Fibroblast of skin of abdomen (primary cell): ENCODE results near the gene MYO3B.

ENCODE experiments used
- DNase-seq: peaks from one replicate; pipeline ENCODE4 v3.0.0-alpha.2; 2013

Gene MYO3B

GRCh38 chr2:170236680-170237047 lies 58.7 kb downstream of the MYO3B start:
- DNase-seq = no peak

GRCh38 chr2:170237572-170238120 lies 59.7 kb downstream of the MYO3B start:
- no peak for DNase-seq

- no peak for DNase-seq
Observed at GRCh38 chr2:170238776-170239175, 60.8 kb downstream of the MYO3B start.

- DNase-seq = no peak
Observed at GRCh38 chr2:170240629-170241028, 62.7 kb downstream of the MYO3B start.

DNA sequence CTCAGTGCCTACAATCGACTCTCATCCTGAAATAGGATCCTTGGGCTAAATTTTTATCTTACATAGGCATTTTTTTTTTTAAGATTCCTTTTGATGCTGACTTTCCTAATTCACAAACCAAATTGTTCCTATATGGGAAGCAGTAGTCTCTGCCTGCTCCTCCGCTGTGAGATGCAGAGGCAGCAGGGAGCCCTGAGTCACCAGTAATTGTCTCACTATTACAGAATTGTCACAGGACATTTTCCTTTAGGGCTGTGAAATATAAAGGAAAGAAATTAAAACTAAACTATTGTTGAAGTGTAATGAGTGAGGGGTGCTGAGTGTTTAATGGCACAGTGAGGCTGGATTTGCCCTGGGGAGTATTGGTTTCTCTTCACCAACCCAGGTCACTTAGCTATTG lies 63.8 kb downstream of the MYO3B start:
- no peak for DNase-seq

DNA sequence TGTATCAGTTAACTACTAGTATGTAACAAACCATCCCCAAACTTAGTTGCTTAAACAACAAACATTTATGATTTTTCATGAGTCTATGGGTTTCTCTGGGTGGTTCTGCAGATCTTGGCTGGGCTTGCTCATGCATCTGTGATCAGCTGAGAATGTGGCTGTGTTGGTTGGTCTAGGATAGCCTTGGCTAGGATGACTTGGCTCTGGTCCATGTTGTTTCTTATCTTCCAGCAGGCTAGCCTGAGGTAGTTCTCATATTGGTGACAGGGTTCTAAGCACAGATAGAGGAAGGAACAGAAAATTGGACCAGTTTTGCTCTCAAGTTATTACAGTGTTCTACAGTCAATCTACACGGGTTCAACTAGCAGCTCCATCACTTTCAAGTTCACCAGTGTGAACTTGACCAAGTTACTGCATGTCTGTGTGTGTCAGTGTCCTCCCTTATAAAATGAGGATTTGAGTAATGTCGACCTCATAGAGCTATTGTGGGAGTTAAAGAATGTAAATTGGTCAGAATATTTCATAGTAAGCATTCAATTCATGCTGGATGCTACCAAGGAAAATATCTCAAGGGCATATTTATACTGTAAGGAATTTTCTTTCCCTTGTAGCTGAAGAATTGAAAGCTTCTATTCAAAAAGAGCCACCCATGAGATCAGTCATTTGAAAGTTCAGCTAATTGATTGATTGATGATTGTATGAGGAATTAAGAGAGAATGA lies 65.3 kb downstream of the MYO3B start:
- peak; percentile 21 for DNase-seq

GRCh38 chr2:170243898-170244297 lies 66.0 kb downstream of the MYO3B start:
- DNase-seq = no peak

DNA sequence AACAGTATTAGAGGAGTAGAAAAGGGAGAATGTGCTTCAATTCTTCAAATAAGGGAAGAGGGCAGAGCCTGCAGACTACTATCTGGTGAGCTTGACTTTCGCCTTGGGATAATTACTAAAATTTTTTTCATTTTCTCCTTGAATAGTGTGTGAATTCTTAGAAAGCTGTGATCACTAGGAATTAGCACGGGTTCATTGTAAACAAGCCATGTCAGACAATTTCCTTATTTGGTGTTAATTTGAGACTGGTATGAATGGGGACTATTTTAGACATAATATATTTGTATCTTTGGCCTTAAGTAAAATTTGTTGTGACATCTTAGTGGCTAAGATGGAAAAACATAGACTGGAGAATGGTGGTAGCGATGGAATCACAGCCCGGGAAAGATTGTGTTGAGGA lies 66.6 kb downstream of the MYO3B start:
- no peak for DNase-seq

DNA sequence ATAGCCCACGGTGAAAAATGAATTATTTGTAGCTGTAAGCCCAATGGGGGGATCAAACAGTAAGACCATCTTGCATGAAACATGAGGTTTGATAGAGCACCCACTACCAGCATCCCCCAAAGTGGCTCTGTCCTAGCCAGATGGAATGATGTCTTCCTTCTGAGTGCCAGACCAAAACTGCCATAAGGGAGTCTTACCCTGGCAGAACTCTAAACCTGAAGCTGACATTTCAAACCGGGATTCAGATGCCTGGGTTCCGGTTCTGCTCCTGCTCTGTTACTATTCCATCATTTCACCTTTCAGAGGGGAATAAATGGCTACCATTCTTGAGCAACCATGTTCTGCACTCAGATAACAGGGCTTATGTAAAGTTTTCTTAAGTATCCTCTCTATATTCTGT lies 67.4 kb downstream of the MYO3B start:
- no peak for DNase-seq

DNA sequence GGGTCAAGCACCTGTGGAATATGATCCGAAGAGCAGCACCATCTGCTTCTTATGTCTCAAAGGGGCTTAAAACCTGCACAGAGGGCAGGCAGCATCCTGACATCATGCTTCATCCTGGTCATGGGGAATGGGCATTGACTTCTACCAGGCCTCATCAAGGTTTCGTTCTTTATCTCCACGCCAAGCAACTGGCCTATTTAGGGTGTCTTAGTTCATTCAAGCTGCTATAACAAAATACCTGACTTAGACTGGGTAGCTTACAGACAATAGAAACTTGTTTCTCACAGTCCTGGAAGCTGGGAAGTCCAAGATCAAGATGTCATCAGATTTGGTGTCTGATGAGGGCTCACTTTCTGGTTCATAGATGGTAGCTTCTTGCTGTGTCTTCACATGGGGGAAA lies 69.4 kb downstream of the MYO3B start:
- DNase-seq = no peak

DNA sequence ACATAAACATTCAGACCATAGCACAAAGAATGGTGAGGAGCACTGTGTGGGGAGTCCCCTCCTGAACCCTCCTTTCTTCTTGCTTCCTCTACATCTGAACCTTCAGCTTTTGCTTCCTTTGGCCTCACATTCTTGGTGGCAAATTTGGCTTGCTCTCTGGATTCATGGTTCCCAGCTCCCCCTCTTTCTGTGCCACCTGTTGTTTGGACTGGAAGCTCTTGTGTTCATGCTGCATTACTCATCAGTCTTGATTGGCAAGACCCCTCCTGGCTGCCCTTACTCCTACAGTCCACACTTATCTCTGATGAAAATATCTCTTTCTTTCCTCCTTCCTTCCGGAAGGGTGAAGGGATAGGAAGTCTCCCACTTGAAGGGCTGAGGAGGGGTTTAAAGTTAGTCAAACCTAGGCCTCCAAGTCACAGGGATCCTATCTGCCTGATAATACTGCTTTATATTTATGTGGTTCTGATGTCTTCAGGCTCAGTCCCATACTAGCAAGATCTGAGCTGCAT lies 70.0 kb downstream of the MYO3B start:
- DNase-seq = no peak

- no peak for DNase-seq
Observed at GRCh38 chr2:170248574-170249393, 70.8 kb downstream of the MYO3B start.

DNA sequence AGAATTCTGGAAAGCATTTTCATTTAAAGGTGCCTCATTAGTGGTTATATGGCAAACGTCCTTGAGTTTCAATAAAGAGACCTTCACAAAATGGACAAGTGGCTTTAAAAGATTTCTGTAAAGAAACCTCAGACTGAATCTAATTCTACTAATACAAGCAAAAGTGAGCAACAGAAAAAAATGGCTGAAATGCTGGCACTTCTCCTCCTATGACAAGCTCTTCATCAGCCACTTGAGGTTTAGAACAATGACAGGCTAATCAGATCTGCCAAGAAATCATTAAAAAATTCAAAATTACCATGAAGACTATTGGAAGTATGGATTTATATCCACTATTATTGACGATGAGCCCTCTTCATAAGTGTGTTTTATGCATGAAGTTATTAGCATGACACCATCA lies 71.8 kb downstream of the MYO3B start:
- DNase-seq = no peak

- no peak for DNase-seq
Observed at GRCh38 chr2:170250584-170250983, 72.6 kb downstream of the MYO3B start.

GRCh38 chr2:170252414-170252813 lies 74.5 kb downstream of the MYO3B start:
- DNase-seq = no peak

- DNase-seq = no peak
Observed at GRCh38 chr2:170253721-170254230, 75.8 kb downstream of the MYO3B start.

DNA sequence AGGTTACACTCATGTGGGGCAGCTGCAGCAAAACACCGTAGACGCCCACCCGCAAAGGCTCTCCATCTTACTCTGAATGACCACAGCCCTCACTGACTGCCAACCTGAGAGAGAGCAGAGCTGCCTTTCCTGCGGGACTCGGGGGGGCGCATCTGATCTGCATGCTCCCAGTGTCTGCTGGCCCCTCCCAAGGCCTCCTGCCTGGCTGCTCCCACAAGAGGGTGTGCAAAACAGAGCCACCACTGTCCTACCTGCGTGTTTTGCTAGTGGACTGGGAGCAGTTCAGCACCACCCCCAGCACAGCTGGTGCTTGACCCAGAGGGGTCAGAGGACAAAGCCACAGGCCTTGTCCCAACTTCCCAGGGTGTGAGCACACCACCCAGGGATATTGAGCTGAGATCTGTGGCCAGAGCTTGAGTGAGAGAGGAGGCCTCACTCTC lies 76.4 kb downstream of the MYO3B start:
- no peak for DNase-seq

DNA sequence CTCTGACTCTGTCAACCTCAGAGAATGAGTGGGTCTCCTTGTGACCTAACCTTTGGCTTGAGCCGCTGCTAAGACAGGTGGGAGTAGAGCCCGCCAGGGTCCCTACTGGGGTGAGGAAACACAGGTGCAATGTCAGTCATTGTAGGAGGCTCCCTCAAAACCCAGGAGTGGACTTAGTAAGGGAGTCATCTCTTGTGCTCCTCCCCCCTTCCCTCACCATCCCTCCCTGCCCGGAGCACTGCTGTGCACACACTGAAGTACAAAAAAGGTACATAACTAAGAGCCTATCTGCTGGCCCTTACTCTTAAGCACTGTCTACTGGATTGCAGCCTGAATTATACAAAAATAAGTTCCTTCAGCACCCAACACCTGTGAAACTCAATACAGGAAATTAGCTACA lies 77.2 kb downstream of the MYO3B start:
- DNase-seq = no peak

DNA sequence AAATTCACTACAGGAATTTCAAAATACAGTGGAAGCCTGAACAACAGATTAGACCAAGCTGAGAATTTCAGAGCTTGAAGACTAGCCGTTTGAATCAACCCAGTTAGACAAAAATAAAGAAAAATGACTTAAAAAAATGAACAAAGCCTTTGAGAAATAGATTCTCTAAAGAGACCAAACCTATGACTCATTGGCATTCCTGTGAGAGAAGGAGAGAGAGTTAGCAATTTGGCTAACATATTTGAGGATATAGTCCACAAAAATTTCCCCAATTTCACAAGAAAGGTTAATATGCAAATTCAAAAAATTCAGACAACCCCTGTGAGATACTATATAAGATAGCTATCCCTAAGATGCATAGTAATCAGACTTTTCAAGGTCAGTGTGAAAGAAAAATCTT lies 78.0 kb downstream of the MYO3B start:
- DNase-seq = peak; percentile 76

DNA sequence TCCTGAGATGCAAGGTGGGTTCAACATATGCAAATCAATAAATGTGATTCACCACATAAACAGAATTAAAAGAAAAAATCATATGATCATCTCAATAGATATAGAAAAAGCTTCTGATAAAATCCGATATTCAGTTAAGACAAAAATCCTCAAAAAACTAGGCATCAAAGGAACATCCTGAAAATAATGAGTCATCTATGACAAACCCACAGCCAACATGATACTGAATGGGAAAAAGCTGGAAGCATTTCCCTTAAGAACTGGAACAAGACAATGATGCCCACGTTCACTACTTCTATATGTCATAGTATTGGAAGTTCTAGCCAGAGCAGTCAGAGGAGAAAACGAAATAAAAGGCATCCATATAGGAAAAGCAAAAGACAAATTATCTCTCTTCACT lies 80.4 kb downstream of the MYO3B start:
- DNase-seq = peak; percentile 9

DNA sequence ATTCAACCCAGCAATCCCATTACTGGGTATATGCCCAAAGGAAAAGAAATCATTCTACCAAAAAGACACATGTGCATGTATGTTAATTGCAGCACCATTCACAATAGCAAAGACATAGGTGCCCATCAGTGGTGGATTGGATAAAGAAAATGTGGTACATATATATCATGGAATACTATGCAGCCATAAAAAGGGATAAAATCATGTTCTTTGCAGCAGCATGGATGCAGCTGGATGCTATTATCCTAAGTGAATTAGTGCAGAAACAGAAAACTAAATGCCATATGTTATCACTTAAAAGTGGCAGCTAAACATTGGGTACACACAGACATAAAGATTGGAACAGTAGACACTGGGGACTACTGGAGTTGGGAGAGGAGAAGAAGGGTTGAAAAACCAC lies 82.2 kb downstream of the MYO3B start:
- DNase-seq = no peak

DNA sequence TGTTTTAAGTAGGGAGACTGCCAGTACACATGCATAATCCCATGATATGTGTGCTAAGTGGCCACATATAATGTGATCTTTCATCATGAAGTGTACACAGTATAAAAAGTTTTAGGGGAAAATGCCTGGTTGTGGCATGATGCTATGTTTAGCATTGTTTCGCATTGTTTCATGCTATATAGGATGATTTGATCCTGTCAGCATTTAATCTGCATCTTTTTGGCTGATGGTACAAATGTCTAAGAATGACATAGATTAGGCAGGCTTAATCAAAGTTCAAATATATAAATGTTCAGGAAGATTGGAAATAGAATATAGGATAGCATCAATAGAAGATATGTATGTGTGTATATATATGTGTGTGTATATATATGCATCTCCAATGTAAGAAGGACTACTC lies 83.6 kb downstream of the MYO3B start:
- DNase-seq = no peak

DNA sequence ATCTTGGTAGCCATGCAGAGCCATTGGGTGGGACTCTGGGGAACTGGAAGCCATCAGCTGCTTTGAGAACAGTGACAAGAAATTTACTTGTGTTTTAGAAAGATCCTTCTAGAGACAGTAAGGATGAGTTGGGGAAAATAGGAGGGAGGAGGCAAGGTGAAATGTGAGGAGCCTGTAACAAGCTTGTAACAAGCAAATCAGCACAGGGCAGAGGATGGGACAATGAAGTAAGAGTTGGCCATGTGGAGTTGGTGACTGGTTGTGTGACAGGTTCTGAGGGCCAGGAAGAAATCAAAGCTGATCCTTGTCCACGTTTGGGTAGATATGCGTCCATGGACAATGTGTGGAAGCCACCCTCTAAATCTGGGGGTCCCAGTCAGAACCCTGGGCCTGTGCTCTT lies 84.4 kb downstream of the MYO3B start:
- DNase-seq = no peak

GRCh38 chr2:170262806-170263205 lies 84.9 kb downstream of the MYO3B start:
- DNase-seq = no peak
